ENCODE measurements around the gene CCNY. TPM values are rescaled to one million over a fixed set of nuclear protein-coding genes. Genes with fewer than 3 reads are reported as not detected.

CCNY gene
- total and polyA plus RNA-seq, 2 of the 13 experiments (the other 11 are each of a cell fraction or from before 2014, with no cell fraction given), result 48.2 to 54.7 TPM

- TF ChIP-seq, protein P1, sequence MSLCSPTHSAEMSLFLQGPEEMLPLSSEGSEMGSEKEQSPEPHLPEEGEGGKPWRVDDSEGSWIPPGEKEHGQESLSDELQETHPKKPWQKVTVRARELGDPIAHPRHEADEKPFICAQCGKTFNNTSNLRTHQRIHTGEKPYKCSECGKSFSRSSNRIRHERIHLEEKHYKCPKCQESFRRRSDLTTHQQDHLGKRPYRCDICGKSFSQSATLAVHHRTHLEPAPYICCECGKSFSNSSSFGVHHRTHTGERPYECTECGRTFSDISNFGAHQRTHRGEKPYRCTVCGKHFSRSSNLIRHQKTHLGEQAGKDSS (CRISPR knock-in tag; IDR thresholded peaks at IDR 0.05; ENCODE audit: borderline replicate concordance, low read depth), result peak; percentile 51; the same call in 1 of the 2 replicates
- TF ChIP-seq HCFC1 (IDR thresholded peaks at IDR 0.05; ENCODE audit: low read depth, low read length) (no peak), SATB2 (CRISPR knock-in tag; IDR thresholded peaks at IDR 0.05) (no peak), RFXAP (CRISPR knock-in tag; IDR thresholded peaks at IDR 0.05; ENCODE audit: borderline replicate concordance) (peak; percentile 39; the same call in 1 of the 2 replicates), TAF15 (IDR thresholded peaks at IDR 0.05; ENCODE audit: low read depth, low read length, poor library complexity, severe bottlenecking) (peak; percentile 32), NFYC (CRISPR knock-in tag; IDR thresholded peaks at IDR 0.05) (no peak), FOXO1 (CRISPR knock-in tag; IDR thresholded peaks at IDR 0.05) (peak; percentile 29; the same call in 1 of the 2 replicates), ZNF101 (CRISPR knock-in tag; IDR thresholded peaks at IDR 0.05; ENCODE audit: borderline replicate concordance, low read depth) (no peak), POLR2A (IDR thresholded peaks at IDR 0.05; ENCODE audit: insufficient read depth in 1 of 2, low read depth in 2 of 2, low read length in 2 of 2) (peak; percentile 50 to 79), KAT8 (CRISPR knock-in tag; IDR thresholded peaks at IDR 0.05) (peak; percentile 66; the same call in 1 of the 2 replicates), ZNF501 (CRISPR knock-in tag; IDR thresholded peaks at IDR 0.05) (peak; percentile 81; the same call in 1 of the 2 replicates), ZBTB46 (CRISPR knock-in tag; IDR thresholded peaks at IDR 0.05; ENCODE audit: borderline replicate concordance) (0 out of 2 replicates have a peak, but pooled peaks have one; percentile 57), KDM2A (CRISPR knock-in tag; IDR thresholded peaks at IDR 0.05; ENCODE audit: borderline replicate concordance, low read depth) (peak; percentile 82), KMT2B (CRISPR knock-in tag; IDR thresholded peaks at IDR 0.05) (peak; percentile 59; the same call in 1 of the 2 replicates), ZFP36L1 (CRISPR knock-in tag; IDR thresholded peaks at IDR 0.05) (no peak), SIN3A (IDR thresholded peaks at IDR 0.05; ENCODE audit: borderline replicate concordance, low read depth, low read length) (peak; percentile 65; the same call in 1 of the 2 replicates), SIX4 (CRISPR knock-in tag; IDR thresholded peaks at IDR 0.05) (no peak), ZNF749 (CRISPR knock-in tag; IDR thresholded peaks at IDR 0.05; ENCODE audit: borderline replicate concordance) (0 out of 2 replicates have a peak, but pooled peaks have one; percentile 1), GTF3A (CRISPR knock-in tag; conservative IDR thresholded peaks at IDR 0.05) (peak; percentile 67; the same call in 1 of the 2 replicates), MYNN (CRISPR knock-in tag; IDR thresholded peaks at IDR 0.05; ENCODE audit: low read depth) (no peak), SPEN (CRISPR knock-in tag; IDR thresholded peaks at IDR 0.05; ENCODE audit: low read depth) (peak; percentile 37), MZF1 (CRISPR knock-in tag; IDR thresholded peaks at IDR 0.05; ENCODE audit: borderline replicate concordance) (no peak), LCORL (IDR thresholded peaks at IDR 0.05) (no peak), LCORL (CRISPR knock-in tag; IDR thresholded peaks at IDR 0.05) (0 out of 2 replicates have a peak, but pooled peaks have one; percentile 18), RBFOX2 (IDR thresholded peaks at IDR 0.05; ENCODE audit: low read depth, low read length) (peak; percentile 81), MIER3 (CRISPR knock-in tag; IDR thresholded peaks at IDR 0.05; ENCODE audit: borderline replicate concordance) (0 out of 2 replicates have a peak, but pooled peaks have one; percentile 38), CCDC6 (CRISPR knock-in tag; IDR thresholded peaks at IDR 0.05) (peak; percentile 39; the same call in 1 of the 2 replicates), ZBTB3 (CRISPR knock-in tag; IDR thresholded peaks at IDR 0.05; ENCODE audit: borderline replicate concordance, low read depth) (0 out of 2 replicates have a peak, but pooled peaks have one; percentile 24)
Measured at GRCh38 chr10:35336084-35336831, at the start of gene CCNY (continued).

Measured in HepG2 (cell line).